ENCODE measurements around the gene PKNOX1.

PKNOX1 gene

GRCh38 chr21:43024439-43025136 is 50.2 kb downstream of the PKNOX1 start:
- no peak for DNase-seq (ENCODE audit: low read depth)
- no peak overlapping the region for H3K4me3 ChIP-seq (ENCODE audit: low read length)
- no peak for TF ChIP-seq CTCF (IDR thresholded peaks at IDR 0.05; ENCODE audit: insufficient read depth, low read depth, low read length, missing control alignments)

GRCh38 chr21:43025636-43026180 is 51.3 kb downstream of the PKNOX1 start:
- no peak for DNase-seq (ENCODE audit: low read depth)
- H3K4me3 ChIP-seq (ENCODE audit: low read length), result no peak overlapping the region
- no peak for TF ChIP-seq CTCF (IDR thresholded peaks at IDR 0.05; ENCODE audit: insufficient read depth, low read depth, low read length, missing control alignments)

GRCh38 chr21:43027846-43028731 is 53.7 kb downstream of the PKNOX1 start:
- no peak for DNase-seq (ENCODE audit: low read depth)
- no peak overlapping the region for H3K4me3 ChIP-seq (ENCODE audit: low read length)
- TF ChIP-seq CTCF (IDR thresholded peaks at IDR 0.05; ENCODE audit: insufficient read depth, low read depth, low read length, missing control alignments), result no peak

- TF ChIP-seq CTCF (IDR thresholded peaks at IDR 0.05; ENCODE audit: insufficient read depth, low read depth, low read length, missing control alignments), result no peak
- DNase-seq (ENCODE audit: low read depth), result no peak
- H3K4me3 ChIP-seq (ENCODE audit: low read length), result no peak overlapping the region
Observed at GRCh38 chr21:43029785-43030184, 55.4 kb downstream of the PKNOX1 start.

- no peak overlapping the region for H3K4me3 ChIP-seq (ENCODE audit: low read length)
- no peak for DNase-seq (ENCODE audit: low read depth)
- no peak for TF ChIP-seq CTCF (IDR thresholded peaks at IDR 0.05; ENCODE audit: insufficient read depth, low read depth, low read length, missing control alignments)
Observed at GRCh38 chr21:43031121-43031619, 56.8 kb downstream of the PKNOX1 start.

- TF ChIP-seq CTCF (IDR thresholded peaks at IDR 0.05; ENCODE audit: insufficient read depth, low read depth, low read length, missing control alignments), result no peak
- DNase-seq (ENCODE audit: low read depth), result no peak
- no peak overlapping the region for H3K4me3 ChIP-seq (ENCODE audit: low read length)
Observed at GRCh38 chr21:43034101-43034500, 59.7 kb downstream of the PKNOX1 start.
